ENCODE measurements around the gene DOCK4. TPM values are rescaled to one million over a fixed set of nuclear protein-coding genes. Genes with fewer than 3 reads are reported as not detected.

DOCK4 gene
- total RNA-seq, 1 experiment from 2014 or later, result 4.9 TPM

DNA sequence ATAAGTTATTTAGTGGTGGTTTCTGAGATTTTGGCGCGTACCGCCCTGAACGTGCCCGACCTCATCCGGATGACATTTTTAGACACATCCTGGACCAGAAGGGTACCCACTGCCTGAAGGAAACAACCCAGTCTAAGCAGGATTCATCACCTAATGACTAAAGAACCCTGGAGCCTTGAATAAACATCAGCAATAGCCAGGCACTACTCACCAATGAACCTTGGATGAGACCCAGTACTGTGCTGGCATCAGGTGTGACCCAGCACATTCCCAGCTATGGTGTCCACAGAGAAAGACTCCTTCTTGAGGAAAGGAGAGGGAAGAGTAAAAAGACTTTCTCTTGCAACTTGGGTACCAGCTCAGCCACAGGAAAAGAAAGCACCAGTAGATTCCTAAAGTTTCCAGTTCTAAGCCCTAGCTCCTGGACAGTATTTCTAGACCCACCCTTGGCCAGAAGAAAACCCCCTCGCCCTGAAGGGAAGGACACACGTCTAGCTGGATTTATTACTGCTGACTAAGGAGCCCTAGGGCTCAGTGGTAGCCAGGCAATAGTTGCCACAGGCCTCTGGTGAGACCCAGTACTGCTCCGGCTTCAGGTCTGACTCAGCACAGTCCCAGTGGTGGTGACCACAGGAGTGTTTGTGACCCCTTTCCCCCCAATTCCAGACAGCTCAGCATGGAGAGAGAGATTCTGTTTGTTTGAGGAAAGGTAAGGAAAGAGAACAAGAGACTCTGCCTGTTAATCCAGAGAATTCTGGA is 32.8 kb upstream of the DOCK4 start:
- Histone ChIP-seq H2BK15ac (ENCODE audit: low read depth, low read length) (no peak overlapping the region), H3K79me1 (ENCODE audit: insufficient read depth, low read depth, low read length, poor library complexity, severe bottlenecking) (peaks cover 3% of the 10 kb centered on the region), H3K27ac (ENCODE audit: insufficient read length, low read depth, low read length) (no peak overlapping the region), H3K79me2 (ENCODE audit: insufficient read depth, low read length) (peaks cover 2% of the 10 kb centered on the region; the same call in 1 of the 2 replicates), H4K5ac (ENCODE audit: insufficient read length, low read depth, low read length) (no peak overlapping the region), H4K8ac (replicated peaks; ENCODE audit: insufficient read length, low read depth, low read length) (no peak overlapping the region), H4K20me1 (ENCODE audit: control insufficient read depth, insufficient read depth, insufficient read length) (no peaks in the 10 kb centered on the region), H3K56ac (ENCODE audit: insufficient read length, low read depth, low read length) (no peak overlapping the region), H3K23me2 (ENCODE audit: insufficient read length, low read depth, low read length, poor library complexity, severe bottlenecking) (no peaks in the 10 kb centered on the region), H3K4me2 (ENCODE audit: insufficient read depth, insufficient read length, low read length) (no peak overlapping the region), H3K9me3 (ENCODE audit: control insufficient read depth, low read depth, low read length) (no peaks in the 10 kb centered on the region), H3T11ph (ENCODE audit: low read length) (no peak overlapping the region), H2BK12ac (ENCODE audit: insufficient read length, low read depth, low read length) (no peak overlapping the region), H3K14ac (ENCODE audit: insufficient read depth, low read length) (no peak overlapping the region), H3K4ac (ENCODE audit: low read depth, low read length) (no peak overlapping the region), H3K27me3 (ENCODE audit: insufficient read depth, low read length) (no peaks in the 10 kb centered on the region), H3K9ac (ENCODE audit: extremely low read depth, insufficient read length, low read length) (no peak overlapping the region), H2AK5ac (ENCODE audit: insufficient read length, low read length) (no peak overlapping the region), H3K23ac (ENCODE audit: insufficient read length, low read depth, low read length) (no peak overlapping the region), H2BK5ac (ENCODE audit: insufficient read length, low read length) (no peak overlapping the region), H2BK120ac (ENCODE audit: low read depth, low read length, poor library complexity, severe bottlenecking) (no peak overlapping the region), H3K18ac (ENCODE audit: insufficient read length, low read depth, low read length) (no peak overlapping the region), H4K91ac (ENCODE audit: insufficient read length, low read depth, low read length) (no peak overlapping the region), H2AFZ (ENCODE audit: low read length) (no peak overlapping the region), H2BK20ac (ENCODE audit: low read depth, low read length, poor library complexity, severe bottlenecking) (no peak overlapping the region), H3K4me1 (ENCODE audit: insufficient read depth, low read length) (no peaks in the 10 kb centered on the region)
- TF ChIP-seq, protein P1, sequence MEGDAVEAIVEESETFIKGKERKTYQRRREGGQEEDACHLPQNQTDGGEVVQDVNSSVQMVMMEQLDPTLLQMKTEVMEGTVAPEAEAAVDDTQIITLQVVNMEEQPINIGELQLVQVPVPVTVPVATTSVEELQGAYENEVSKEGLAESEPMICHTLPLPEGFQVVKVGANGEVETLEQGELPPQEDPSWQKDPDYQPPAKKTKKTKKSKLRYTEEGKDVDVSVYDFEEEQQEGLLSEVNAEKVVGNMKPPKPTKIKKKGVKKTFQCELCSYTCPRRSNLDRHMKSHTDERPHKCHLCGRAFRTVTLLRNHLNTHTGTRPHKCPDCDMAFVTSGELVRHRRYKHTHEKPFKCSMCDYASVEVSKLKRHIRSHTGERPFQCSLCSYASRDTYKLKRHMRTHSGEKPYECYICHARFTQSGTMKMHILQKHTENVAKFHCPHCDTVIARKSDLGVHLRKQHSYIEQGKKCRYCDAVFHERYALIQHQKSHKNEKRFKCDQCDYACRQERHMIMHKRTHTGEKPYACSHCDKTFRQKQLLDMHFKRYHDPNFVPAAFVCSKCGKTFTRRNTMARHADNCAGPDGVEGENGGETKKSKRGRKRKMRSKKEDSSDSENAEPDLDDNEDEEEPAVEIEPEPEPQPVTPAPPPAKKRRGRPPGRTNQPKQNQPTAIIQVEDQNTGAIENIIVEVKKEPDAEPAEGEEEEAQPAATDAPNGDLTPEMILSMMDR (conservative IDR thresholded peaks at IDR 0.05), result no peak
- no CpG with 5 or more reads among the region's 9 CpGs for WGBS (ENCODE audit: extremely low coverage, insufficient read length, low lambda C conversion rate)
- Mint-ChIP-seq H3K9me3 (peaks cover 0 to 2% of the 10 kb centered on the region in 2 experiments; a peak in 3 of 5 replicates), H3K4me1 (peaks cover 9 to 10% of the 10 kb centered on the region in 2 experiments), H3K27me3 (ENCODE audit: low read depth) (no peaks in the 10 kb centered on the region), H3K4me3 (no peak overlapping the region), H3K36me3 (ENCODE audit: insufficient read depth in 1 of 3, low read depth in 3 of 3) (peaks cover 0 to 13% (median 0%) of the 10 kb centered on the region in 3 experiments; a peak in 4 of 7 replicates), H3K27ac (peak overlapping the region in 2 of 3 experiments; percentile 66 to 72; a peak in 3 of 7 replicates)
- no peak for DNase-seq
